NCI-H82 (cell line): ENCODE data around the gene FCER2.

Experiments
- DNase-seq: peaks from one replicate; lab custom pipeline; 2025; lab: John Stamatoyannopoulos, UW

The FCER2 gene

DNA sequence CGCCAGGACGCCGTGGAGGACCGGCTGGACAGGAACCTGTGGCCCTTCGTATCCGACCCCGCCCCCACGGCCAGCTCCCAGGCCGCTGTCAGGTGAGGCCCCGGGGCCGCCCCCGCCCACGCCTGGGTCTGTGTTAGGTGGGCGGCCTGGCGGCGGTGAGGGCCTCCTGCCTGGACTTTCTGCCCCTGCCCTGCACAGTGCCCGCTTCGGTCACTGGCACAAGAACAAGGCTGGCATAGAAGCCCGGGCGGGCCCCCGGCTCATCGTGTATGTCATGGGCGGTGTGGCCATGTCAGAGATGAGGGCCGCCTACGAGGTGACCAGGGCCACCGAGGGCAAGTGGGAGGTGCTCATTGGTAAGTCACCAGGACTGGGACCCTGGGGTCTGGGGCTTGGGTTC lies 54.8 kb downstream of the FCER2 start:
- no peak for DNase-seq

DNA sequence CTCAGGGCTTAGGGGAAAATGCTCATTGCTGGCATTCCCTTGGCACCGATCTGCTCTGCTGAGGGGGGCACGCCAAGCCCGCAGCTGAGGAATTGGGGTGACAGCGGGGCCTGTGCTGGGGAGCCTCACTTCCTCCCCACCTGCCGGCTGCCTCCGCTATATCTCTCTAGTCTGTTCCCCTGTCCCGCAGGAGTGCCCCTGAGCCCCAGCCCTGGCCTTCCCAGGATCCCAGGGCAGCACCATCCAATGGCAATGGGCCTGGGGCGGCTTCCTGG lies 55.6 kb downstream of the FCER2 start:
- no peak for DNase-seq

DNA sequence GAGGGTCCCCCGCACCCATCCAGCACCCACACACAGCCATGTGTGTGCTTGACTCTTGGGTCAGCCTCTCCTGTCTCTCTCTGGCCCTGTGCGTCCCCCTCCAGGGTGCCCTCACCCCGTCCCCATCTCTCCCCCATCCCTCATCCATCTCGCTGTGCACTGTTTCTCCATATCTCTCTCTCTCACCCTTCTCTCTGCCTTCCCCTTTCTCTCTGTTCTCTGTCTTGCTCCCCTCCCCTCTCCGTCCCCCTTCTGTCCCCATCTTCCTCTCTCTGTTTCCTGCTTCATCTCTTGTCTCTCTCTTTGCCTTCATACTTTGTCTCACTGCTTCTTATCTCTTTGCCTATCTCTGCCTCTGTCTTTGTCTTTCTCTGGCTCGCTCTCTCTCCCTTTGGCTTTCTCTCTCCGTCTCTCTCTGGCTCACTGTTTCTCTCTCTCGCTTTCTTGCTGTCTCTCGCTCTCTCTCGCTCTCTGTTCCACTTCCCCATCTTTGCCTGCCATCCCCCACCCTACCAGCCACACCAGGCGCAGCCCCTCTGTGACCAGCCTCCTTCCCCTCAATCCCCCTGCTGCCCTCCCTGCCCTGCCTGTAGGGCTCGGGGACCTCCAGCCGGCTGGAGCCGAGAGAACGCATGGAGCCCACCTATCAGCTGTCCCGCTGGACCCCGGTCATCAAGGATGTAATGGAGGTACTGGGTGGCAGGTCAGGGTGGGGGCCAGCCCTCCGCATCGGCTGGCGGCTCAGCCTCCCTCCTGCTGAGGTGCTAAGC lies 56.1 kb downstream of the FCER2 start:
- DNase-seq, result no peak

DNA sequence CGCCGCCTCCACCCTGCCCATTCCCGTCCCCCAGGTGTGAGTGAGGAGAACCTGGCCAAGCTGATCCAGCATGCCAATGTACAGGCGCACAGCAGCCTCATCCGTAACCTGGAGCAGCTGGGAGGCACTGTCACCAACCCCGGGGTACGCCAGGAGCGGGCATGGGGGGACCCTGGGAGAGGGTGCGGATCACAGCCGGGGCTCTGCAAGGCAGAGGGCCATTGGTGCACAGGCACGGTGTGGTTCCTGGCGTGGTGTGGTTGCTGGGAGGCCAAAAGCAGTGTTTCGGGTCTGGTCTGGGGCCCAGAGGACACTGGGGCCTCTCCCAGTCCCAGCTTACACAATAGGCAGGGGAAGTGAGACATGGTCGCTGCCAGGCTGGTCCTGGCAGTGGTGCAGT lies 56.8 kb downstream of the FCER2 start:
- no peak for DNase-seq

DNA sequence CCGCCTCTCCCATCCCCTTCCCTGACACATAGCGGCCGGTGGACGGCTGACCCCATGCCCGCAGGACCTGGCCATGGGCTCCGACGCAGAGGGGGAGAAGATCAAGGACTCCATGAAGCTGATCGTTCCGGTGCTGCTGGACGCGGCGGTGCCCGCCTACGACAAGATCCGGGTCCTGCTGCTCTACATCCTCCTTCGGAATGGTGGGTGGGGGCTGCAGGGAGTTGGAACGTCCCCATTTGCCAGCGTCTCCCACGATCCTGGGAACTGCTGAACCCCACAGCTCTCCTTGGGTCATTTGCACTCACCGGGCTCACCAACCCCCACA lies 57.4 kb downstream of the FCER2 start:
- DNase-seq, result no peak

DNA sequence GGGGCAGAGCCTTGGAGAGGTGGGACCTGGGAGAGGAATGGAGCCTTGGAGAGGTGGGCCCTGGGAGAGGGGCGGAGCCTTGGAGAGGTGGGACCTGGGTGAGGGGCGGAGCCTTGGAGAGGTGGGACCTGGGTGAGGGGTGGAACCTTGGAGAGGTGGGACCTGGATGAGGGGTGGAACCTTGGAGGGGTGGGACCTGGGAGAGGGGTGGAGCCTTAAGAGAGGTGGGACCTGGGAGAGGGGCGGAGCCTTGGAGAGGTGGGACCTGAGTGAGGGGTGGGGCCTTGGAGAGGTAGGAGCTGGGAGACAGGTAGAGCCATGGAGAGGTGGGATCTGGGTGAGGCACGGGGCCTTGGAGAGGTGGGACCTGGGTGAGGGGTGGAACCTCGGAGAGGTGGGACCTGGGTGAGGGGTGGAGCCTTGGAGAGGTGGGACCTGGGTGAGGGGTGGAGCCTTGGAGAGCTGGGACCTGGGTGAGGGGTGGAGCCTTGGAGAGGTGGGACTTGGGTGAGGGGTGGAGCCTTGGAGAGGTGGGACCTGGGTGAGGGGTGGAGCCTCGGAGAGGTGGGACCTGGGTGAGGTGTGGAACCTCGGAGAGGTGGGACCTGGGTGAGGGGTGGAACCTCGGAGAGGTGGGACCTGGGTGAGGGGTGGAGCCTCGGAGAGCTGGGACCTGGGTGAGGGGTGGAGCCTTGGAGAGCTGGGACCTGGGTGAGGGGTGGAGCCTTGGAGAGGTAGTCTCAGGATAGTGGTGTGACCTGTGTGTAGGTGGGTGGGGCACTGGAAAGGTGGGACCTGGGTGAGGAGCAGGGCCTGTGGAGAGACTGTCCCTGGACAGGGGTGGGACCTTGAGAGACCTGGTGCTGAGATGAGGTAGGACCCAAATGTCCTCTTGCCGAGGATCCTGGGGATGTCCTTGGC lies 58.0 kb downstream of the FCER2 start:
- peak; percentile 15 for DNase-seq

DNA sequence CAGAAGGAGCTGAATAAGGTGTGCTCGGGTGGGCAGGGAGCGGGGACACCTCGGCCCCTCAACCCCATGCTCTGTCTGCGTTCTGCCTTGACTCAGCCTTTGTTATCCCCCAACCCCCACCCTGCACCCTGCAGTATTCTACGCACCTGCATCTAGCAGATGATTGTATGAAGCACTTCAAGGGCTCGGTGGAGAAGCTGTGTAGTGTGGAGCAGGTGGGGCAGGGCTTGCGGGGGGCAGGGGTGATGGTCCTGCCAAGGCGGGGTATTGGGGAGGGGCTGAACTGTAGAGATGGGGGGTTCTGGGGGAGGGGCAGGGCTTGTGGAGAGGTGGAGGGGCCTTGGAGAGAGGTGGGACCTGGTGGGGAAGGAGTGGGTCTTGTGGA lies 58.9 kb downstream of the FCER2 start:
- DNase-seq, result no peak

DNA sequence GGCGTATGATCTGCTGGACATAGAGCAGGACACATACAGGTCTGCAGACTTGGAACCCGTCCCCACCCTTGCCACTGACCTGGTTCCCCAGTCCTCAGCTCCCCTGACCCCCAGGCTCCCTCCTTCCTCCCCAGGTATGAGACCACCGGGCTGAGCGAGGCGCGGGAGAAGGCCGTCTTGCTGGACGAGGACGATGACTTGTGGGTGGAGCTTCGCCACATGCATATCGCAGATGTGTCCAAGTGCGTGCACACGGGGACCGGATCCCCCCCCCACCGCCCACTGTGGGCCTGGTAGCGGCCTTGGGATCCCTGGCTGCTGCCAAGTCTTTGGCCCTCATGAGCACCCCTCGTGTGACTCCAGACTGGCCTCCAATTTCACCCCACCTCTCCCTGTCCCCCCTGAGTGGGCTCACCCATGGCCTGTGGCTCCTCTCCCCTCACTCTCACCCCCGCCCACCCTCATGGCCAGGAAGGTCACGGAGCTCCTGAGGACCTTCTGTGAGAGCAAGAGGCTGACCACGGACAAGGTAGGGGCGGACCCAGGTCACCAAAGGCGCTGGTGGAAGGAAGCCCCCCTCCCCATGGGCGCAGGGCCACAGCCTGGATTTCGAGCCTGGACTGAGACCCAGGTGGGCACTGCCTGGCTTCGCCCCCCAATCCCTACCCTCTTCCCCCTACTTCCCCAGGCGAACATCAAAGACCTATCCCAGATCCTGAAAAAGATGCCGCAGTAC lies 59.5 kb downstream of the FCER2 start:
- no peak for DNase-seq

DNA sequence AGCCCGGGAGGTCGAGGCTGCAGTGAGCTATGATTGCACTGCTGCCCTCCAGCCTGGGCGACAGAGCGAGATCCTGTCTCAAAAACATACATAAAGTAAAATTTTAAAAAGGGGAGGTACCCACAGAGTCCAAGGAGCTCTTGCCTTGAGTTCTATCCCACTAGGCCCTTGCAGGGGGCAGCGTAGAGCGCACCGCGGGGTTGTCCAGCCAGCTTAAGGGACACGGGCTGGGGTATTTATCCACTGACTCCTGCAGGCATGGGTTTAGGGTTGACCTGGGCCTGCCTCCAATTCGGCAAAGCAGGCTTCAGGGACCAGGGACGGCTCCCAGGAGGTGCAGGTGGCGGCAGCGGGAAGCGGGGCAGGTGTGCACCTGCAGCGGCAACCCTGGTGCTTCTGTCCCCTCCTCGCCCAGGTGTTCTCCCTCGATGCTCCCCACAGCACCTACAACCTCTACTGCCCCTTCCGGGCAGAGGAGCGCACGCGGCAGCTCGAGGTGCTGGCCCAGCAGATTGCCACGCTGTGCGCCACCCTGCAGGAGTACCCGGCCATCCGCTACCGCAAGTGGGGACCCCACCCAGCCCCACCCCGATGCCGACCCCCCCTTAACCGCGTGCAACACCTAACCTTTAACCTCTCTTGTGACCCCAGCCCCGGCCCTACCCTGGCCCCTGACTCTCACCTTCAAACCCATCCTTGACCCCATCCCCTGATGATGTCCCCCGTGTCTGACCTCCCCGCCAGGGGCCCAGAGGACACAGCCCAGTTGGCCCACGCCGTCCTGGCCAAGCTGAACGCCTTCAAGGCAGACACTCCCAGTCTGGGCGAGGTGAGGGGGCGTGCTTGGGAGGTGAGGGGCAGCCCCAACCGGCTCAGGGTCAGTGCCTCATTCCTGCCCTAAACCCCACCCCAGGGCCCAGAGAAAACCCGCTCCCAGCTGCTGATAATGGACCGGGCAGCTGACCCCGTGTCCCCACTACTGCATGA lies 60.3 kb downstream of the FCER2 start:
- DNase-seq, result peak; percentile 10

DNA sequence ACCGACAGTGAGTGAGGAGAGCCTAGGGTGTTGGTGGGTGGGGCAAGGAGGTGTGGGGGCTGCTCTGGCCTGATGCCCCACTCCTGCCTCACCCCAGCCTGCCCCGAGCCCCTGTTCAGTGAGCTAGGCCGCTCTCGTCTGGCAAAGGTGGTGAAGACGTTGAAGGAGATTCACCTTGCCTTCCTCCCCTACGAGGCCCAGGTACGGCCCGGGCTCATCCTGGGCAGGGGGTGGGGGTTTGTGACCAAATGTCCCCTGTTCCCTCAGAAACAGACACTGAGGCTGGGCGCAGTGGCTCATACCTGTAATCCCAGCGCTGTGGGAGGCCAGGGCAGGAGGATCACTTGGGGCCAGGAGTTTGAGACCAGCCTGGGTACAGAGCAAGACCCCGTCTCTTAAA lies 61.1 kb downstream of the FCER2 start:
- no peak for DNase-seq

DNA sequence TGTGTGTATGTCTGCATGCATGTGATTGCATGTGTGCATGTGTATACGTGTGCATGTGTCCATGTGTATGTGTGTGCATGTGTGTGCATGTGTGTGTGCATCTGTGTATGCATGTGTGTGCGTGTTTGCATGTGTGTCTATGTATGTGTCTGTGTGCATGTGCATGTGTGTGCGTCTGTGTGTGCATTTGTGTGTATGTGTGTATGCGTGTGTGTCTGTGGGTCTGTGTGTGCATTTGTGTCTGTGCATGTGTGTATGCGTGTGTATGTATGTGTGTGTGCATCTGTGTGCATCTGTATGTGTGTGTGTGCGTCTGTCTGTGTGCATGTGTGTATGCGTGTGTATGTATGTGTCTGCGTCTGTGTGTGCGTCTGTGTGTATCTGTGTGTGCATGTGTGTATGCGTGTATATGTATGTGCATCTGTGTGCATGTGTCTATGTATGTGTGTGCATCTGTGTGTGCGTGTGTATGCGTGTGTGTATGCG lies 62.0 kb downstream of the FCER2 start:
- DNase-seq, result no peak

DNA sequence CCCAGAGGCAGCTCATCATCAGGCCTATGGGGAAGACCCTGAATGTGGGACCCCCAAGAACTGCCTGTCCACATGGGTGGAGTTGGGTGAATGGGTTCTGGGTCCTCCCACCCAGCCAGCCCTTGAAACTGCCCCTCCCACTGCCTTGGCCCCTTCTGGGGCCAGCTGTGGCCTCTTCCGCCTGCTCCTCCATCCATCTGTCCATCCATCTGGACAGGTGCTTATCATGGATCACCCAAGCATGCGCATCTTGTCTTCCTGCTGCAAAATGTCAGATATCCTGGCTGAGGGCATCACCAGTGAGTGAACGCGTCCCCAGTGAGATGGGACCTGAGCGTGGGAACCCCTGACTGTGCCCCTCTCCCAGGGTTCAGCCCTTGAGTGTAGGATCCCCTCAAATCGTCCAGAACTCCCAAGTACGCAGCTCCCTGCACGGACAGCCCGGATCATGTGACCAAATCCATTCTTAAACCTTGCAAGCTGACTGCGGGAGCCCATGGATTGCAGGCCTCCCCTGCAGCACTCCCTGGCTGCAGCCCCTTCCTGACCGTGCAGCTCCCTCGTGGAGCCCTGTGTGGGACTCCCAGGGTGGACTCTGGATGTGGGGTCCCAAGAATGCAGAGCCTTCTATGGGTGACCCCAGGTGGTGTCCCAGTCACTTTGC lies 63.0 kb downstream of the FCER2 start:
- peak; percentile 91 for DNase-seq
